HG03575 (cell line): ENCODE data around the gene HCAR2.
"Not testable (repeated sequence)": the region's sequence is repeated elsewhere in the genome, so short reads cannot be mapped to it uniquely, and the experiment has no call there.

Source experiments
- ATAC-seq: cut with Tn5 transposase; IDR thresholded peaks from one replicate; pipeline ENCODE4 v1.9.1; 2021; ENCODE audit not compliant: unreplicated experiment, insufficient number of reproducible peaks, low FRiP score; ENCODE audit errors: extremely low read depth

The HCAR2 gene

DNA sequence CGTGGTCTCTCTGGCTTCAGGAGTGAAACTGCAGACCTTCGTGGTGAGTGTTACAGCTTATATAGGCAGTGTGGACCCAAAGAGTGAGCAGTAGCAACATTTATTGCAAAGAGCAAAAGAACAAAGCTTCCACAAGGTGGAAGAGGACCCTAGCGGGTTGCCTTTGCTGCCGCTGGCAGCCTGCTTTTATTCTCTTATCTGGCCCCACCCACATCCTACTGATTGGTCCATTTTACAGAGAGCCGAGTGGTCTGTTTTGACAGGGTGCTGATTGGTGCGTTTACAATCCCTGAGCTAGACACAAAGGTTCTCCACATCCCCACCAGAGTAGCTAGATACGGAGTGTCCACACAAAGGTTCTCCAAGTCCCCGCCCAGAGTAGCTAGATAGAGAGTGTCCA lies 27.1 kb downstream of the HCAR2 start:
- ATAC-seq: not testable (repeated sequence)

DNA sequence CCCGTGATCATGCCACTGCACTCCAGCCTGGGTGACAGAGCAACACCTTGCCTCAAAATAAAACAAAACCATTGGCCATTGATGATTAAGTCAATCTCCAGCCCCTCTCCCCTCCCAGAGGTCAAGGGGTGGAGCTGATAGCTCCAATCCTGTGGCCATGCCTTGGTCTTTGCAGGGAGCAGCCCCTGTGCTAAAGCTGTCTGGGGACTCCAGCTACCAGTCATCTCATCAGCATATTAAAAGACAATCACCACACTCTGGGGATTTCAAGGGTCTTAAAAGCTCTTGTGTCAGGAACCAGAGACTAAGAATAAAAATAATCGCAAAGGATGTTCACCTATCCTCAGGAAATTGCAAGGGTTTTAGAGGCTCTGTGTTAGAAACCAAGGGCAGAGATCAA lies 30.6 kb downstream of the HCAR2 start:
- ATAC-seq: no peak

DNA sequence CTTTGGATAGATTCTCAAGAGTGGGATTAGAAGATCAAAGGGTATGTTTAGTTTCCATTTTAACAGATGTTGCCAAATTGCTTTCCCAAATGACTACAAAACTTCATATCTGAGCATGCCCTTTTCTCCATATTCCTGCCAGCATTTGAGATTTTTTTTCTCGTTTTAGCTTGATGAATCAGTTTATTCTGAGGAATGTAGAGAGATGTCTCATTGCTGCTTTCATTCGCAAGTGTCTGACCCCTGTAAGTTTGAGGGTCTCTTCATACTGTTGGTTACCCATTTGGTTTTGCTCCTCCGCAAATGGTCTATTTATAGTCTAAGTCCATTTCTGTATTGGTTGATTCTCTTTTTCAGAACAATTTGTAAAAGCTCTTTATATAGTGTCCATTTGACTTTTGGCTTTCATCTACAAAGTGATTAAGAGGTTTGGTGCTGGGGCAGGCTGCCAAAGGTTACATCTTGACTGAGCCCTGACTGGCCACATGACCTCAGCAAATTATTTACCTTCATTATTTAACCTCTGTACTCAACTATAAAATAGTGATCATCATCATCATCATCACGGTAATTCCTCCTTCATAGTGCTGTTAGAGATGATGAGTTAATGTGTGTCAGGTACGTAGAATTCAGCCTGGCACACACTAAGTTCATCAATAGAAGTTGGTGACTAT lies 33.6 kb downstream of the HCAR2 start:
- no peak for ATAC-seq

DNA sequence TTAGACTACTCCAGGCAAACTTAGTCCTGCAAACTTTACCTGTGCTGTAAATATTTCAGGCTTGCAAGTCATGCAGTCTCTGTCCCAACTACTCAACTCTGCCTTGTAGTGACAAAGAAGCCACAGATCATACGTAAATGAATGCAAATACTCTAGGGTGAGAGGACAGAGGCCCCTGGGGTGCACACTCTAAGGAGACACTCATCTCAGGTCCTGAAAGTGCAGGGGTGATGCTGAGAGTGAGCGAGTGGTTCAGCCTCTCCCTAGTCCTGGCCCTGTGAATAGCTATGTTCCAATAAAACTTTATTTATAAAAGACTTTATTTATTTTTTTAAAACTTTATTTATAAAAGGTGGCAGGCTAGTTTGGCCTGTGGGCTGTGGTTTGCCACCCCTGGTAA lies 34.9 kb downstream of the HCAR2 start:
- ATAC-seq: no peak

DNA sequence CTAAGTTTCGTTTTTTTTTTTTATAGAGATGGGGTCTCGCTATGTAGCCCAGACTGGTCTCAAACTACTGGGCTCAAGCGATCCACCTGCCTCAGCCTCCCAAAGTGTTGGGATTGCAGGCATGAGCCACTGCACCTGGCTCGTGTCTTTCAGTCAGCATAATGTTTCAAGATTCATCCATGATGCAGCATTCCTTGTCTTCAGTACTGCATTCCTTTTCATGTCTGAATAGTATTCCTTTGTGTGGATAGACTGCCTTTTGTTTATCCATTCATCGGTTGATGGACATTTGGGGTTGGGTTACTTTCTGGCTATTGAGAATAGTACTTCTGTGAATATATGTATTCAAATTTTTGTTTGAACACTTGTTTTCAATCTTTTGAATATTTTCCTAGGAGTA lies 37.4 kb downstream of the HCAR2 start:
- ATAC-seq: no peak

DNA sequence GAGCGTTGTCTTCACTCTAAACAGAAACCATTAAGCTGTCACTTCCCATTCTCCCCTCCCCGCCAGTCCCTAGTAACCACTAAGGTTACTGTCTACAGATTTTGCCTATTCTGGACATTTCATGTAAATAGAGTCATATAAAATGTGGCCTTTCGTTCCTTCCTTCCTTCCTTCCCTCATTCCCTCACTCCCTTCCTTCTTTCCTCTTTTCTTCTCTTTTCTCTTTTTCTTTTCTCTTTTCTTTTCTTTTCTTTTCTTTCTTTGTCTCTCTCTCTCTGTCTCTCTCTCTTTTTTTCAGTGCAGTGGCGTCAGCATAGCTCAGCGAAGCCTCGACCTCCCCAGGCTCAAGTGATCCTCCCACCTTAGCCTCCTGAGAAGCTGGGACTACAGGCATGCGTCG lies 37.8 kb downstream of the HCAR2 start:
- ATAC-seq: no peak

DNA sequence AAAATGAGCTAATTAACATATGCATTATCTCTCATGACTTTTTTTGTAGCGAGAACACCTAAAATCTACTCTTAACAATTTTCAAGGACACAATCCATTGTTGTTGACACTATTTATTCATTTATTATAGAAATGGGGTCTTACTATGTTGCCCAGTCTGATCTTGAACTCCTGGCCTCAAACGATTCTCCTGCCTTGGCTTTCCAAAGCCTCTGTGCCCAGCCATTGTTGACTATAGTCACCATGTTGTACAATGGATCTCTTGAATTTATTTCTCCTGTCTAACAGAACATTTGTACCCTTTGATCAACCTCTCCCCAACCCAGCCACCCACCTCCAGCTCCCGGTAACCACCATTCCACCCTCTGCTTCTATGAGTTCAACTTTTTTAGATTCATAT lies 41.2 kb downstream of the HCAR2 start:
- no peak for ATAC-seq

DNA sequence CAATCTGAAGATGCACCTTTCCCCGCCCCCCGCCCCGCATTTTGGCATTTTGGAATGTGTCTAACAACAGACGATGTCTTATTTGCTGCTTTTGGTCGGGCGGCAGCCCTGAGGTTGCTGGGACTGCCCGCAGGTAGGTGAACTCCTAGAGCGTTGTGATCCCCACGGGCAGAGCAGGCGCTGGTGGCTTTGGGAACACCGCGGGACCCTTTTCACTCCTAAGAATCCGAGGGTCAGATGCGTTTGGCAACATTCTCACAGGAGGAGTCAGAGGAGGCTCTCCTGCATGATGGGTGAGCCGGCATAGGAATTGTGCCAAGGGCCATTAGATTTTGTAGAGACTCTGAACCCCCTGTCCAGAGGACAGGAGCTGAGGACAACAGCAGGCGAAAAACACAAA lies 41.9 kb downstream of the HCAR2 start:
- ATAC-seq: no peak

DNA sequence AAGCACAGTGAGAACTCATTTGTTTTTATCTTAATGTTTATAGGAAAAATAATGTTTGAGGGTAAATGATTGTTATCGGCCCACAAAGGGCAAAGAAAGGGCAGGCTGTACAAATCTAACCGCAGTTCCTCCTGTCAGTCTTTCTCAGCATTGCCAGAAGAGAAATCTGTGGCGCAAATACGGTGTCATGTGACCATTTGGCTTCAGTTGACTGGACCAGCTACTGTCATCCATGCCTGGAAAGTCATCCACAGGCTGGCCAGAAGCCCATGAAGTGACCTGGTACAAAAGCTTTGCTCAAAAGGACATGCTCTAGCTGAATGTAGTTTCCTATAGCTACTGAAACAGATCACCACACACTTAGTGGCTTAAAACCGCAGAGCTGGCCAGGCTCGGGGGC lies 43.6 kb downstream of the HCAR2 start:
- no peak for ATAC-seq

DNA sequence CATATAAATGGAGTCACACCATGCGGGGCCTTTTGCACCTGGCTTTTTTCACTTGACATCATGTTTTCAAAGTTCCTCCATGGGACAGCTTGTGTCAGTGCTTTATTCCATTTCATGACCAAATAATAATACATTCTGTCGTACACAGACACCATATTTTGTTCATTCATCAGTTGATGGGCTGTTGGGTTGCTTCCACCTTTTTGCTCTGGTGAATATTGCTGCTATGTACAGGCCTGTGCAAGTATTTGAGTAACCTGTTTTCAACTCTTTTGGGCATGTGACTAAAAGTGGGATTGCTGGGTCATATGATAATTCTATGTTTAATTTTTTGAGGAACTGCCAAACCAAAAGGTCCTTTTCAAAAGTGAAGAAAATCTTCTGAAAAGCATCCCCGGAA lies 46.9 kb downstream of the HCAR2 start:
- ATAC-seq: no peak

DNA sequence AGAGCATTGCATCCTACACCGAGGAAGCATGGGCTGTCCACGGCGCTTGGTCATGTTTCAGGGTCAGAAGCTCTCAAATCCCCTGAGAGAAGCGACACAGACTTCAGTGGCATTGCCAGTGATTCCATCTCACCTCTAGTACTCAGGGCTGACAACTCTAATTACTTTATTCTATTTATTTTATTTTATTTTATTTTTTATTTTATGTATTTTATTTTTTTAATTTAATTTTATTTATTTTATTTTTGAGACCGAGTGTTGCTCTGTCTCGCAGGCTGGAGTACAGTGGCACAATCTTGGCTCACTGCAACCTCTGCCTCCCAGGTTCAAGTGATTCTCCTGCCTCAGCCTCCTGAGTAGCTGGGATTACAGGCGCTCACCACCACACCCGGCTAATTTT lies 49.9 kb downstream of the HCAR2 start:
- not testable (repeated sequence) for ATAC-seq

DNA sequence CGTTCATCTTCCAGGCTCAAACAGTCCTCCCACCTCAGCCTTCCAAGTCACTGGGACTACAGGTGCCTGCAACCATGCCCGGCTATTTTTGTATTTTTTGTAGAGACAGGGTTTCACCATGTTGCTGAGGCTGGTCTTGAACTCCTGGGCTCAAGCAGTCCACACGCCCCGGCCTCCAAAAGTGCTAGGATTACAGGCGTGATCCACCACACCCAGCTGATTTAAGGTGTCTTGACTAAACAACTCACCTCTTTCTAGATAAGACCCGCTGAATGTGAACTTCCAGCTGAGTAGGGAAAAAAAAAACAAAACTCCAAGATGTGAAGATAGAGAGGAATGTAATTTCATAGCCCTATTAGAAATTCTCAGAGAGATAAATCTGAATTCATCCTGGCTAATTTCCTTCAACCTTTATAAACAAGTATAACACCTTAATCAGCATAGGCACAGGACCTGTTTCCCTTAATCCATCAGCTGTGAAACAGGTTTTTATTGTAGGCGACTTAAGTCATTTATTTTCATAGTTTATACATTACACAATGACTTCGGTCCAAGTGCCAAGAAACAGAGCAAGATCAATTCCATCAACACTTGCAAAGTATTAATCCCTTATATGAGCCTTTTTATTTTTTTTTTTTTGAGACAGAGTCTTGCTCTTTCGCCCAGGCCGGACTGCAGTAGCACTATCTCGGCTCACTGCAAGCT lies 51.5 kb downstream of the HCAR2 start:
- ATAC-seq: no peak
